ENCODE results near the gene DNAJC9. TPM values are rescaled to one million over a fixed set of nuclear protein-coding genes. Genes with fewer than 3 reads are reported as not detected.
A peak's percentile ranks its signal among the peaks of the same experiment; 100 is the strongest.

DNAJC9 gene
- total and polyA plus RNA-seq, 11 donors, result 5.8 to 11.6 (median 6.8) TPM

- Histone ChIP-seq H3K27me3 (no peaks in the 10 kb centered on the region), H3K27ac (peak overlapping the region in 4 of 12 donors; percentile 79 to 84 (median 82)), H3K4me1 (peaks cover 3 to 63% (median 36%) of the 10 kb centered on the region in 12 donors), H3K4me3 (no peak overlapping the region), H3K36me3 (peaks cover 0 to 52% (median 45%) of the 10 kb centered on the region in 9 donors), H3K9me3 (no peaks in the 10 kb centered on the region)
- intact Hi-C loops (cut with DNase I), result no loop called here
- DNase-seq (no peak), ATAC-seq (no peak)
- 81 to 85% (median 84%) methylated on average over 5 of the region's 5 CpGs for WGBS, 4 donors
- no peak for TF ChIP-seq POLR2A (IDR thresholded peaks at IDR 0.05)
- TF ChIP-seq, protein P1, sequence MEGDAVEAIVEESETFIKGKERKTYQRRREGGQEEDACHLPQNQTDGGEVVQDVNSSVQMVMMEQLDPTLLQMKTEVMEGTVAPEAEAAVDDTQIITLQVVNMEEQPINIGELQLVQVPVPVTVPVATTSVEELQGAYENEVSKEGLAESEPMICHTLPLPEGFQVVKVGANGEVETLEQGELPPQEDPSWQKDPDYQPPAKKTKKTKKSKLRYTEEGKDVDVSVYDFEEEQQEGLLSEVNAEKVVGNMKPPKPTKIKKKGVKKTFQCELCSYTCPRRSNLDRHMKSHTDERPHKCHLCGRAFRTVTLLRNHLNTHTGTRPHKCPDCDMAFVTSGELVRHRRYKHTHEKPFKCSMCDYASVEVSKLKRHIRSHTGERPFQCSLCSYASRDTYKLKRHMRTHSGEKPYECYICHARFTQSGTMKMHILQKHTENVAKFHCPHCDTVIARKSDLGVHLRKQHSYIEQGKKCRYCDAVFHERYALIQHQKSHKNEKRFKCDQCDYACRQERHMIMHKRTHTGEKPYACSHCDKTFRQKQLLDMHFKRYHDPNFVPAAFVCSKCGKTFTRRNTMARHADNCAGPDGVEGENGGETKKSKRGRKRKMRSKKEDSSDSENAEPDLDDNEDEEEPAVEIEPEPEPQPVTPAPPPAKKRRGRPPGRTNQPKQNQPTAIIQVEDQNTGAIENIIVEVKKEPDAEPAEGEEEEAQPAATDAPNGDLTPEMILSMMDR (IDR thresholded peaks at IDR 0.05), result no peak
These were observed 1.2 kb upstream of the DNAJC9 start for GRCh38 chr10:73248259-73248724.

- Histone ChIP-seq H3K36me3 (peaks cover 0 to 58% (median 51%) of the 10 kb centered on the region in 9 donors), H3K9me3 (no peaks in the 10 kb centered on the region), H3K4me1 (peaks cover 3 to 60% (median 35%) of the 10 kb centered on the region in 12 donors), H3K4me3 (peak overlapping the region; percentile 57 to 96 (median 80)), H3K27me3 (no peaks in the 10 kb centered on the region), H3K27ac (peak overlapping the region in 11 of 12 donors; percentile 60 to 84 (median 74))
- ATAC-seq (no peak), DNase-seq (no peak)
- 43 to 53% (median 51%) methylated on average over 4 of the region's 4 CpGs for WGBS, 4 donors
- TF ChIP-seq POLR2A (IDR thresholded peaks at IDR 0.05), result no peak
- TF ChIP-seq, protein P1 (IDR thresholded peaks at IDR 0.05), result no peak
- intact Hi-C loops (cut with DNase I), result no loop called here
These were observed 629 bp upstream of the DNAJC9 start for GRCh38 chr10:73247509-73248258.

GRCh38 chr10:73246322-73246645, 771 bp downstream of the DNAJC9 start:
- intact Hi-C loops (cut with DNase I), result no loop called here
- Histone ChIP-seq H3K9me3 (no peaks in the 10 kb centered on the region), H3K27me3 (no peaks in the 10 kb centered on the region), H3K27ac (peak overlapping the region in 9 of 12 donors; percentile 5 to 84 (median 79)), H3K4me1 (peaks cover 3 to 52% (median 28%) of the 10 kb centered on the region in 12 donors), H3K36me3 (peaks cover 0 to 72% (median 65%) of the 10 kb centered on the region in 9 donors), H3K4me3 (peak overlapping the region; percentile 57 to 96 (median 80))
- TF ChIP-seq, protein P1 (IDR thresholded peaks at IDR 0.05), result no peak
- ATAC-seq (no peak), DNase-seq (no peak)
- 5 to 9% (median 6%) methylated on average over 8 of the region's 8 CpGs for WGBS, 4 donors

- TF ChIP-seq, protein P1 (IDR thresholded peaks at IDR 0.05), result no peak
- TF ChIP-seq POLR2A (IDR thresholded peaks at IDR 0.05), result no peak
- intact Hi-C loops (cut with DNase I), result no loop called here
- ATAC-seq (no peak), DNase-seq (no peak)
- WGBS, 4 donors, result 41 to 50% (median 42%) methylated on average over 8 of the region's 8 CpGs
- Histone ChIP-seq H3K36me3 (peaks cover 0 to 76% (median 66%) of the 10 kb centered on the region in 9 donors), H3K27ac (no peak overlapping the region), H3K4me1 (peaks cover 0 to 44% (median 22%) of the 10 kb centered on the region in 12 donors), H3K4me3 (peak overlapping the region in 1 of 12 donors; percentile 83), H3K9me3 (no peaks in the 10 kb centered on the region), H3K27me3 (no peaks in the 10 kb centered on the region)
These were observed 2.1 kb downstream of the DNAJC9 start for GRCh38 chr10:73244866-73245477.

Data from heart left ventricle (tissue), 16 donors.